ENCODE measurements around the gene GREB1.

The GREB1 gene

GRCh38 chr2:11612553-11613215, 78.8 kb downstream of the GREB1 start:
- DNase-seq: no peak

- no peak for DNase-seq
These were observed 79.5 kb downstream of the GREB1 start for GRCh38 chr2:11613297-11613696.

- DNase-seq: no peak
These were observed 81.4 kb downstream of the GREB1 start for GRCh38 chr2:11615209-11615608.

- DNase-seq: no peak
These were observed 82.3 kb downstream of the GREB1 start for GRCh38 chr2:11616097-11616687.

- DNase-seq: no peak
These were observed 83.1 kb downstream of the GREB1 start for GRCh38 chr2:11616851-11617415.

GRCh38 chr2:11617527-11617926, 83.7 kb downstream of the GREB1 start:
- no peak for DNase-seq

- DNase-seq: no peak
These were observed 84.3 kb downstream of the GREB1 start for GRCh38 chr2:11617984-11618707.

GRCh38 chr2:11618708-11619062, 84.8 kb downstream of the GREB1 start:
- no peak for DNase-seq

GRCh38 chr2:11621410-11621809, 87.6 kb downstream of the GREB1 start:
- no peak for DNase-seq

- no peak for DNase-seq
These were observed 88.8 kb downstream of the GREB1 start for GRCh38 chr2:11622611-11623010.

- no peak for DNase-seq
These were observed 91.0 kb downstream of the GREB1 start for GRCh38 chr2:11624893-11625292.

- no peak for DNase-seq
These were observed 91.8 kb downstream of the GREB1 start for GRCh38 chr2:11625671-11626070.

GRCh38 chr2:11628675-11629074, 94.8 kb downstream of the GREB1 start:
- DNase-seq: no peak

- no peak for DNase-seq
These were observed 95.4 kb downstream of the GREB1 start for GRCh38 chr2:11629215-11629614.

- no peak for DNase-seq
These were observed 96.0 kb downstream of the GREB1 start for GRCh38 chr2:11629851-11630250.

GRCh38 chr2:11630855-11631254, 97.0 kb downstream of the GREB1 start:
- DNase-seq: no peak

GRCh38 chr2:11631462-11631861, 97.6 kb downstream of the GREB1 start:
- DNase-seq: no peak

GRCh38 chr2:11633923-11634478, 100.2 kb downstream of the GREB1 start:
- DNase-seq: no peak

GRCh38 chr2:11634584-11634983, 100.7 kb downstream of the GREB1 start:
- no peak for DNase-seq

- DNase-seq: no peak
These were observed 101.3 kb downstream of the GREB1 start for GRCh38 chr2:11635141-11635540.

- no peak for DNase-seq
These were observed 102.9 kb downstream of the GREB1 start for GRCh38 chr2:11636593-11637295.

- no peak for DNase-seq
These were observed 103.7 kb downstream of the GREB1 start for GRCh38 chr2:11637546-11637945.

GRCh38 chr2:11639503-11639902, 105.7 kb downstream of the GREB1 start:
- no peak for DNase-seq
